ENCODE data around the gene S100A4.

The S100A4 gene

DNA sequence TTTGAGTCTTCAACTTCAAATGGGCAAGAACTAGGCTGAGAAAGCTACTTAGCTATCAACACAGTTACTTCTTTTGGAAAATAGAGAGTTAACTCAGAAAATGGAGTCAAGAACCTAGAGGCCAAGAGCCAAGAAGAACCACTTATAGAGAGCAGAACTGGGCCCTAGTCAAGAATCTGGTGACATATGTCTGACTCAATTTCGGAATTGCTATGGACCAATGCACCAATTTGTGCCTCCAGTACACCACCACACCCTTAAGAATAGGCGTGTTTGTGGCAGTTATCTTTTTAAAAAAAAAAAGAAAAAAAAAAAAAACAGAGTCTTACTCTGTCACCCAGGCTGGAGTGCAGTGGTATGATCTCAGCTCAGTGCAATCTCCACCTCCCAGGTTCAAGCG lies 12.3 kb upstream of the S100A4 start:
- Histone ChIP-seq H3K4me3 (ENCODE audit: low read depth, low read length) (no peak overlapping the region), H3K4me1 (ENCODE audit: control insufficient read depth, insufficient read depth, low read length, unreplicated experiment) (peaks cover 14% of the 10 kb centered on the region), H2AFZ (ENCODE audit: low read length, unreplicated experiment) (no peak overlapping the region), H3K27ac (ENCODE audit: low read depth, low read length) (no peak overlapping the region), H3K79me2 (ENCODE audit: control insufficient read depth, insufficient read depth, low read length, unreplicated experiment) (no peaks in the 10 kb centered on the region), H3K36me3 (ENCODE audit: insufficient read depth, low read length) (no peaks in the 10 kb centered on the region), H3K27me3 (ENCODE audit: insufficient read depth, low read length) (no peaks in the 10 kb centered on the region)

DNA sequence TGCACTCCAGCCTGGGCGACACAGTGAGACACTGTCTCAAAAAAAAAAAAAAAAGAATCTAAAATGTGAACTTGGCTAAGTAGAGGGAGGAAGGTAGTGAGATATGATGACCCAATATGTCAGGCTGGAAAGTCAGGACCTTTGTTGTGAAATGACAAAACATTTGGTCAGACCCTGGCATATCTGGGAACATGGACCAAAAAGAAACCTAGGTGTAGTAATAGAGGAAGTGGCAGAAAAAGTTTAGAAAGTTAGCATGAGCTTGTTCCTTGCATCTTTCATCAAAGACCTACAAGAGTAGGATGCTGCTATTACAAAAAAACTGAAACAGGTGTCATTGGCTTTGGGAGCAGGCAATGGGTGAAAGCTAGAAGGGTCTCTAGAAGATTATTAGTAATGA lies 10.7 kb upstream of the S100A4 start:
- no peak overlapping the region for H3K4me3 ChIP-seq (ENCODE audit: low read depth, low read length)
- no peak overlapping the region for H3K27ac ChIP-seq (ENCODE audit: low read depth, low read length)
- no peak overlapping the region for H2AFZ ChIP-seq (ENCODE audit: low read length, unreplicated experiment)
- H3K79me2 ChIP-seq (ENCODE audit: control insufficient read depth, insufficient read depth, low read length, unreplicated experiment), result no peaks in the 10 kb centered on the region
- H3K4me1 ChIP-seq (ENCODE audit: control insufficient read depth, insufficient read depth, low read length, unreplicated experiment), result peaks cover 15% of the 10 kb centered on the region
- no peaks in the 10 kb centered on the region for H3K27me3 ChIP-seq (ENCODE audit: insufficient read depth, low read length)
- no peaks in the 10 kb centered on the region for H3K36me3 ChIP-seq (ENCODE audit: insufficient read depth, low read length)

DNA sequence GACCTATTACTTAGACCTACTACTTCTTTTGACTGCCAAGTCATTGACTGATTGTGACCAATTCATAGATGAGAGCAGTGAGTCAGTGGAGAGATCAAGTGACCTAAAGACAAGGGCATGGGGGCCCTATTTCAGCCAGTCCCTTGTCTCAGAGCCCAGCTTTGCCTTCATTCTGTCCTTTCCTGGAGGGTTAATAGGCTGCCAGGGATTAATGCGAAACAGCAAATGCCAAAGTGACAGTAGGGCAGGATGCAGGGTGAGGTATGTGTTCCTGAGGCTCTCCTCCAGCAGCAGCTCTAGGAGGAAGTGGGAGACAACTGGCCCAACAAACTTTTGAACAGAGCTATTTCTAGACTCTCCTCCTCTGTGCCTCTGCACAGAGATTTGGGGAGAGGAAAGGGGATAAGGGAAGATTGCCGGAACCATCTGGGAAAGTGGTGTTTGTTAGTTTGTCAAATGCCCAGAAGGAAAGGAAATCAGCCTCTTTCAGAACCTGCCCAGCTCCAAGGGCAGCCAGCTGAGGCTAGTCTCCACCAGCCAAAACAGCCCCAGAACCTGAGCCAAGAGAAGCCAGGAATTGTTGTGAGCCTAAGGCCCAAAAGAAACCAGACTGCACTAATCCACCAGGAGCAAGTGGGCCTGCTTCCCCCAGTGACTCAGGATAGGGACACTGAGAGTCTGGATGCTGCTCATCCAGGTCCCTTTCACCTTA lies 8.4 kb upstream of the S100A4 start:
- Histone ChIP-seq H3K79me2 (ENCODE audit: control insufficient read depth, insufficient read depth, low read length, unreplicated experiment) (no peaks in the 10 kb centered on the region), H3K4me1 (ENCODE audit: control insufficient read depth, insufficient read depth, low read length, unreplicated experiment) (peaks cover 29% of the 10 kb centered on the region), H3K4me3 (ENCODE audit: low read depth, low read length) (no peak overlapping the region), H3K27ac (ENCODE audit: low read depth, low read length) (no peak overlapping the region), H3K27me3 (ENCODE audit: insufficient read depth, low read length) (no peaks in the 10 kb centered on the region), H3K36me3 (ENCODE audit: insufficient read depth, low read length) (no peaks in the 10 kb centered on the region), H2AFZ (ENCODE audit: low read length, unreplicated experiment) (no peak overlapping the region)

DNA sequence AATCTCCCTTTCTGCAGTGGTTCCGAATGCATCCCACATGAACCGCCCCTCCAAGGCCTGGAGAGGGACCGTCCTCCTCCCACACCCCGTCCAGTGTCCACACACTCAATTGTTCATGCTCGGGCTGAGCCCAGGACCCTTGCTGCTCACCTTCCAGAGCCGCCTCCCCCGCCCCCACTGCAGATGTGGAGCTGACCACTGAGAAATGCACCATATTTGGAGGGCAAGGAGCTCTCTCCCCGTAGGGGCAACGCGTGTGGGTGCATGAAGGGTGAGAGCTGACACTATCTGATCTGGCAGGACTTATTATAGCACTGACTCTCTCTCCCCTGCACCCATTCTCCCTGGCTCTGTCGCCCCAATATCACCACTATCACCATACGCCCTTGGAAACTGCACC lies 7.5 kb upstream of the S100A4 start:
- no peak overlapping the region for H2AFZ ChIP-seq (ENCODE audit: low read length, unreplicated experiment)
- no peaks in the 10 kb centered on the region for H3K79me2 ChIP-seq (ENCODE audit: control insufficient read depth, insufficient read depth, low read length, unreplicated experiment)
- H3K4me1 ChIP-seq (ENCODE audit: control insufficient read depth, insufficient read depth, low read length, unreplicated experiment), result peaks cover 38% of the 10 kb centered on the region
- H3K27me3 ChIP-seq (ENCODE audit: insufficient read depth, low read length), result no peaks in the 10 kb centered on the region
- H3K4me3 ChIP-seq (ENCODE audit: low read depth, low read length), result no peak overlapping the region
- no peaks in the 10 kb centered on the region for H3K36me3 ChIP-seq (ENCODE audit: insufficient read depth, low read length)
- no peak overlapping the region for H3K27ac ChIP-seq (ENCODE audit: low read depth, low read length)

DNA sequence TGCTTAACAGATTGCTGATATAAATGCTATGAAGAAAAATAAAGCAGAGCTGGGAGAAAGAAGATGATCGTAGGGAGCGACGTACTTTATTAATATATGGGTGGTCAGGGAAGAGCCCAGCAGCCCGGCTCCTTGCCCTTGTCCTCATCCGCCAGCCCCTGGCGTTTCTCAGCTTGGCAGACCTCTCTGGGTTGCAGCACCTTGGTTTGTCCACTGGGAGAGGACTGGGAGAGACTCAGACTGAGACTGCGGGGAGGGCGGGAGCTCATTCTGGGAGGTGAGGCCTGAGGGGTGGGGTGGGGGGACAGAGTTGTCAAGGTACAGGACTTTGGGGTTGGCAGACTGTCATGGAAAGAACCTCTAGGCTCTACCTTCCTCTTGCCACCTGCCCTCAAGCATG lies 6.7 kb upstream of the S100A4 start:
- Histone ChIP-seq H3K27me3 (ENCODE audit: insufficient read depth, low read length) (no peaks in the 10 kb centered on the region), H3K36me3 (ENCODE audit: insufficient read depth, low read length) (no peaks in the 10 kb centered on the region), H3K4me3 (ENCODE audit: low read depth, low read length) (no peak overlapping the region), H3K79me2 (ENCODE audit: control insufficient read depth, insufficient read depth, low read length, unreplicated experiment) (no peaks in the 10 kb centered on the region), H3K4me1 (ENCODE audit: control insufficient read depth, insufficient read depth, low read length, unreplicated experiment) (peaks cover 38% of the 10 kb centered on the region), H2AFZ (ENCODE audit: low read length, unreplicated experiment) (no peak overlapping the region), H3K27ac (ENCODE audit: low read depth, low read length) (no peak overlapping the region)

DNA sequence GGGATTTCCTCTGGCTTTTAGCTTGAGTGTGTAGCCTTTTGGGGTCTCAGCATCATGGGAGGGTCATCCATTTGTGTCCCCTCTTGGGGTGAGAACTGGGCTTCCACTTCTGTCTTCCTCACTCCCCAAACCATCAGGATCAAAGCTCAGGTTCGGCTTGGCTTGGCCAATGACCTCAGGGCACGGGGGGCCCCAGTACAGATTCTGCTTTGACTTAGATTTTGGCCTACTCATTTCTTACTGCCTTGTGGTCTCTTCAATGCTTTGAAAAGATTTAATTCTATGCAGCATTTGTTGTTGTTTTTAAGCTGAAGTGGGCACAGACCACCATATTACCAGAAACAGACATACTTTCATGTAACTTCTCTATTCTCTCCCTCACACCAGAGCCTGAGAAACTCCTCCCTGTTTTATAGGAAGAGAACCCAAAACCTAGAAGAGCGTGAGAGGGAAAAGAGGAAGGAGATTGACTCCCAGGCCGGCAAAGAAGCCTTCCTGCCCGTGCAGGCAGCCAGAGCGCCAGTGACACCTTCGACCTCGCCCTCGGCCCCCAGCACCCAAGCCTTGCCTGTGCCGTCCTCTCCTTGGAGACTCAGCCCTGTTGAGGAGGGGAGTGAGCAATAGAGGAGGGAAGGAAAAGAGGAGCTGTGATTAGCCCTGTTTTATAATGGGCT lies 5.4 kb upstream of the S100A4 start:
- Histone ChIP-seq H3K27me3 (ENCODE audit: insufficient read depth, low read length) (no peaks in the 10 kb centered on the region), H3K79me2 (ENCODE audit: control insufficient read depth, insufficient read depth, low read length, unreplicated experiment) (no peaks in the 10 kb centered on the region), H2AFZ (ENCODE audit: low read length, unreplicated experiment) (no peak overlapping the region), H3K4me1 (ENCODE audit: control insufficient read depth, insufficient read depth, low read length, unreplicated experiment) (peaks cover 51% of the 10 kb centered on the region), H3K36me3 (ENCODE audit: insufficient read depth, low read length) (no peaks in the 10 kb centered on the region), H3K27ac (ENCODE audit: low read depth, low read length) (no peak overlapping the region), H3K4me3 (ENCODE audit: low read depth, low read length) (no peak overlapping the region)

DNA sequence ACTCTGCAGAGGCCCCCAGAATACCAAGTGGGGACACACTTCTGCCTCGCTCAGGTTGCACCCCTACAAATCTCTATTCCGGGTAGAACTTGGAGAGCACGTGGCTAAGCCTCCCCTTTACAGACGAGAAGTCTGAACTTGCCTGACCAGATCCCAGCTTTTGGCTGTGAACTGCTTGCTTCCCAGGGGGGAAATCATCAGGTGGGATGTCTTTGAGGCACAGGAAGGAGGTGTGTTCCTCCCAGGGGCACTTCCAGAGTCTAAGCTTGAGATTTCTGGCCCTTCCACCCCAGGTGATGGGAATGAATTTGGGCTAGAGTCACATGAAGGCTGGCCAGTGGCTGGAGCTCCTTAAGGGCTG lies 4.8 kb upstream of the S100A4 start:
- no peak overlapping the region for H3K27ac ChIP-seq (ENCODE audit: low read depth, low read length)

DNA sequence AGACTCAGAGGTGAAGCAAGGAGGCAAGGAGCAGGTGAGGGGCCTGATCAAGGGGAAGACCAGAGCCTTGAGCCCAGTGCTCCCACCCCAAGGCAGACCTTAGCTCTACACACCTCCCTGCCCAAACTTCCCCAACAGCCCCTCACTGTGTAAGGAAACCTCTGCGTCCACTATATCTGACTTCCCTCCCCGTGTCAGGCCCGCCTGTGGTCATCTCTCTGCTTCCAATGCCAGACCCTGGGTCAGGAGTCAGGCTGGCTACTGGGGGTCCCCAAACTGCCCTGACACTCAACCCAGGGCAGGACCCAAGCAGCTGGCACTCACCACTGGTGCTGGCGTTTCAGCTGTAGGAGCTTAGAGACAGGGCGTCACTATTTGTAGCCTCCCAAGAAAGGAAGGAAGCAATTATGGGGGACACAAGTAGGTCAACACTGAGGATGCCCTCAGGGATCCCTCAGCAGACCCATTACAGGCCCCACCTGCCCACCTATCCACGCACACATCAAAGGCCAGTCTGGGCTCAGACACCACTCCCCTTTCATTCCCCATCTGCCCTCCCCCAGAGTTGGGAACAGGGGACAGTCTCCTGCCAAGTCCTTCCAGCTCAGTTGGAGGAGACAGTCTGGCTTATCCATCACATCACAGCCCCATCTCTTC lies 4.3 kb upstream of the S100A4 start:
- Histone ChIP-seq H2AFZ (ENCODE audit: low read length, unreplicated experiment) (no peak overlapping the region), H3K4me3 (ENCODE audit: low read depth, low read length) (no peak overlapping the region), H3K4me1 (ENCODE audit: control insufficient read depth, insufficient read depth, low read length, unreplicated experiment) (peaks cover 60% of the 10 kb centered on the region), H3K79me2 (ENCODE audit: control insufficient read depth, insufficient read depth, low read length, unreplicated experiment) (no peaks in the 10 kb centered on the region), H3K27ac (ENCODE audit: low read depth, low read length) (peak overlapping the region; percentile 53; the same call in 1 of the 2 replicates), H3K27me3 (ENCODE audit: insufficient read depth, low read length) (no peaks in the 10 kb centered on the region), H3K36me3 (ENCODE audit: insufficient read depth, low read length) (no peaks in the 10 kb centered on the region)

More for the DNA sequence above, 4.8 kb upstream of the S100A4 start:
- Histone ChIP-seq H3K4me3 (ENCODE audit: low read depth, low read length) (no peak overlapping the region), H3K36me3 (ENCODE audit: insufficient read depth, low read length) (no peaks in the 10 kb centered on the region), H3K79me2 (ENCODE audit: control insufficient read depth, insufficient read depth, low read length, unreplicated experiment) (no peaks in the 10 kb centered on the region), H2AFZ (ENCODE audit: low read length, unreplicated experiment) (no peak overlapping the region), H3K4me1 (ENCODE audit: control insufficient read depth, insufficient read depth, low read length, unreplicated experiment) (peaks cover 57% of the 10 kb centered on the region), H3K27me3 (ENCODE audit: insufficient read depth, low read length) (no peaks in the 10 kb centered on the region)

DNA sequence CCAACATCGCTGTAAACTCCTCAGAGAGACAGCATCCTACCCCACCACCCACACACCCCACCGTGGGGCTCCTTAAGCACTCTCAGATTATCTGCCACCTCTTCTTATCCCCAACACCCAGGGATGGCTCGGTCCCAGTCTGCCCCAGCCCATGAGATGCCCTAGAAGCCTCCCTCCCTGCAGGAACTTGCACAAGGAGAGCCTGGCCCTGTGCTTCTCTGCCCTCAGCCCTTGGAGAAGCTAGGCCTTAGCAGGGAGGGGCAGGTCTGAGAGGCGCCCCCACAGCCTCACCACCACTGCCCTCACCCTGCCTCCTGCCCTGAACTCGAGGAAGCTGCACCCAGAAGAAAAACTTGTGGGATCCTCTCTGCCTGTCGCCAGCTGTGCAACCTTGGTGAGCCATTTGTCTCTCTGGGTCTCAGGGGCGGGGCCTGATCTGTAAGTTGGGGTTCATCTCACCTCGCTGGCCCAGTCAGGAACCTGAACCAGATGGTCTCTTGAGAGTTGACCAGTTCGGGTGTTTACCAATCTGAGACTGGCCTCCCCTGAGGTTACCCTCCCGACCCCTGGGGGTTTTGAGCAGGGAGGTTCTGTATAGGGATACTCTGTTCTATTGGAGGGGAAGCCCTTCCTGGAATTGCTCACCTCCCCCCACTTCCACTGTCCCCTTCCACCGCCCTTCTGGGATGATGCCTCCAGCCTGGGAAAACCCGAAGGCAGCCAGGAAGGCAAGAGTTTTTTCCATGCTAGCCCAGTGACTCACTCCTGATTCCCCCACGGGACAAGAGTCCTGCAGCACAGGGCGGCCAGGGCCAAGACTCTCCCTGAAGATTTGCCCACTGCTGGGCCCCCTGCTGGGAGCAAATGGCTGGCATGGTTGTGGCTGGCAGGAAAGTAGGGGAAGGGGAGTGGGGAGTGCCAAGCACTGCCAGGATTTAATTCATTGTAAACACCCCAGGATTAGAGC lies 3.4 kb upstream of the S100A4 start, which contains the start of gene S100A3:
TSS of gene S100A3 (minus strand) at position 537 of the 967 bp plus-strand sequence. CDS start 773 bp downstream, outside the sequence.
- Histone ChIP-seq H3K79me2 (ENCODE audit: control insufficient read depth, insufficient read depth, low read length, unreplicated experiment) (no peaks in the 10 kb centered on the region), H3K27ac (ENCODE audit: low read depth, low read length) (peak within 1 kb of the TSS; percentile 77), H3K27me3 (ENCODE audit: insufficient read depth, low read length) (no peaks in the 10 kb centered on the region), H3K4me1 (ENCODE audit: control insufficient read depth, insufficient read depth, low read length, unreplicated experiment) (peaks cover 67% of the 10 kb centered on the region), H3K36me3 (ENCODE audit: insufficient read depth, low read length) (no peaks in the 10 kb centered on the region), H3K4me3 (ENCODE audit: low read depth, low read length) (peak within 1 kb of the TSS; percentile 5; the same call in 1 of the 2 replicates), H2AFZ (ENCODE audit: low read length, unreplicated experiment) (no peak within 1 kb of the TSS)
